ENCODE measurements around the gene CACUL1.
"Not testable (repeated sequence)": the region's sequence is repeated elsewhere in the genome, so short reads cannot be mapped to it uniquely, and the experiment has no call there.

The CACUL1 gene

DNA sequence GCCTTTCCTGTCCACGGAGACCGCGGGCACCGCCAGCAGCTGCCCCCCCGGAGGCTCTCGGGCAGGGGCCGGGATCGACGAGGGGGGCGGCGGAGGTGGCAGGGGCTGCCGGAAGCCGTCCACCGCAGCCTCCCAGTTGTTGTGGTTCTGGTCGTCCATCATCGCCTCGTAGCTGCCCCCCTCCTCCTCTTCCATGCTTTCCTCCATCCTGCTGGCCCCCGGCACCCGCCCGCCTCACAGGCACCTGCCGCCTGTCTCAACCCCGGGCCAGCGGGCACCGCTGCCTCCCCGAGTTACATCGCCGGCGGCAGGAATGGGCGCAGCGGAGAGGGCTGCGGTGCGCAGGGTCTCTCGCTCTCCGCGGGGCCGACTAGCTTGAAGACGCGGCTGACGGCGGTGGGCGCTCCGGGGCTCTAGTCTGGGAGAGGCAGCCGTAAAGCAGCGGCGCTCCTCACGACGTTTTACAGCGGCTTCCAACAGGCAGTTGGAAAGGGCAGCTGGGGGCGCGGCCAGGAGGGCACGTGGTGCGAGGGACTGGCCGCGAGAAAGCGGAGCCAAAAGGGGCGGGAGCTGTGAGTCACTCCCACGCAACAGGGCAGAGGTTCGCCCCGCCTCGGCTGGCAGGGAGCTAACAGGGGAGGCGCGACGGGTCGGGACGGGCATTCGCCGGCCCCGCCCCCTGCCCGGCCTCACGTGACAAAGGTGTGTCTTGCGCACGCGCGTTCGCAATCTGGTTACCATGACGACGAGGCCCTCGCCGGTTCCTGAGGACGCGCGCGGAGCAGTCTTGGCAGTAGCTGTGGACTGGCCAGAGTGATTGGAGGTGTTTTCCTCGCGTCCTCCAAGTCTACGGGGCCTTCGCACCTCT is at the start of gene CACUL1:
CACUL1 (minus strand) TSS at position 415 of the 868 bp plus-strand sequence; CDS start at position 207, 208 bp downstream.
- peak; percentile 100 for DNase-seq

- no peak for DNase-seq
These were observed 49.5 kb upstream of the CACUL1 start for GRCh38 chr10:118804262-118804773.

- DNase-seq, result no peak
These were observed 47.5 kb upstream of the CACUL1 start for GRCh38 chr10:118802126-118802793.

- DNase-seq, result peak; percentile 54
These were observed 46.1 kb upstream of the CACUL1 start for GRCh38 chr10:118800920-118801319.

DNA sequence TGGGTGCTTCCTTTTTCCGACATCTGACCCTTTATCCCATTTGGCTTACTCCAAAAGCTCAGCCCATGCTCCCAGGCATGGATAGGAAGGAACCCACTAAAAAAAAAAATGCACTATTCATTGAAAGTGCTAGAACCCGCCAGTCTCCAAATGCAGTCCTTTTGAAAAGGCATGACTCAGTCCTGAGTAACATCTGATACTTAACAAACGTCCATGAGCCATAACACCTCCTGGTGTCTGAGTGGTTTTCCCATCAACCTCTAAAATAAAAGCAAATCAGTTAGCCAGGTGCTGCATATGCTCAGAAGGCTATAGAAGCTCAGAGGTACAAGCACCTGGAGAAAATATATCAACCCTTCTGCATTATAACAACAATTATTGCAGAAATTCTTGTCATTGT is 45.0 kb upstream of the CACUL1 start:
- DNase-seq, result peak; percentile 40

GRCh38 chr10:118798231-118798662 is 43.5 kb upstream of the CACUL1 start:
- no peak for DNase-seq

- DNase-seq, result not testable (repeated sequence)
These were observed 40.2 kb upstream of the CACUL1 start for GRCh38 chr10:118794971-118795370.

DNA sequence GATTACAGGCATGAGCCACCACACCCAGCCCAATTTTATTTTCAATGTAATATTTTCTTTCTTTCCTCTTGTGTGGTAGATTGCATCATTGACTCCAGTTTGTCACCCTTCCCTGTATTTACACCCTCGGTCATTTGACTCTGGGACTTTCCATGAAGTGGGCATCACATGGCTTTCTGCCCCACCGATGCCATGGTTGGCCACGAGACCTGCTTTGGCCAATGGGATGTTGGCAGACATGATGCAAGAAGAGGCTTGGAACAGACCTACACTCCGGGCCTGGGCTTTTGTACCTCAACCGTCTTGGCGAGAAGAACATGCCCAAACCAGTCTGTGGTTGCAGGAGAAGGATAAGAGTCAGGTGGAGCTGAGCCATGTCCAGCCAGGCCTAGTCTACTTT is 38.8 kb upstream of the CACUL1 start:
- peak; percentile 99 for DNase-seq

DNA sequence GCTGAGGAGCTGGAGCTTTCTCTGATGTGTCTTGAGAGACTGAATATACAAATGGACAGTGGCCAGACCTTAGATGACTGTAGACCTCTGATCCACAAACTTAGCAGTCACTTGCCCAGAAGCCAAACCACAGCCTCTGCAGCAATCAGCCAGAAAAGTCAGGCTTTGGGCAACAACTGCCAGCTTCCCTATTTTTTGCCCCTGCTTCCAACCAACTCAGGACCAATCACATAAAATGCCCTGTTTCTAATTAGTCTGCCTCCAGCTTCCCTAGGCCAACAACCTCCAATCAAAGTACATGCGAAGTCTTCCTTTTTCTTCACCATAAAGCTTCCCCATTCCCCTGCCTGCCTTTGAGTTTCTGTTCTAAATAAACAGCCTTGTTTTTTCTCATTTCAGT is 37.8 kb upstream of the CACUL1 start:
- DNase-seq, result peak; percentile 97

DNA sequence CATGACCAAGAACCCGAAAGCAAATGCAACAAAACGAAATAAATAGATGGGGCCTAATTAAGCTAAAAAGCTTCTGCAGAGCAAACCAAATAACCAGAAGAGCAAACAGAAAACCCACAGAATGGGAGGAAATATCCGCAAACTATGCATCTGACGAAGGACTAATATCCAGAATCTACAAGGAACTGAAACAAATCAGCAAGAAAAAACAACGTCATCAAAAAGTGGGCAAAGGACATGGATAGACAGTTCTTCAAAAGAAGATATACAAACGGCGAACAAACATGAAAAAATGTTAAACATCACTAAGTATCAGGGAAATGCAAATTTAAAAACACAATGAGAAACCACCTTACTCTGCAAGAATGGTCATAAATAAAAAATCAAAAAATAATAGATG is 35.3 kb upstream of the CACUL1 start:
- DNase-seq, result peak; percentile 61

DNA sequence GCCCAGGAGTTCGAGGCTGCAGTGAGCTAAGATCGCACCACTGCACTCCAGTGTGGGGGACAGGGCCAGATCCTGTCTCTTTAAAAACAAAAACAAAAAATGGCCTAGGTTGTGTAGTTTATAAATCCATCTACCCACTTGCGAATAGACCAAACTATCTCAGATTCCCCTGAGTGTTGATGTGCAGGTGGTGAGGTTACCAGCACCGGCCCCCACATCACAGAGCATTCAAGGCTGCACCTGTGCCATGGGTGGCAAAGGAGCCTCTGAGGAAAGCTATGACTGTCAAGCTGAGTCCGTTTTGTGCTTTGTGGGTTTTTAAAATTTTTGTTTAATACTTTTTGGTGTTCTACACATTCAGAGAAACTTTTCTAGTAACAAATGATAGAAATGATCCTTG is 30.8 kb upstream of the CACUL1 start:
- no peak for DNase-seq

GRCh38 chr10:118783776-118784545 is 29.2 kb upstream of the CACUL1 start:
- peak; percentile 65 for DNase-seq

DNA sequence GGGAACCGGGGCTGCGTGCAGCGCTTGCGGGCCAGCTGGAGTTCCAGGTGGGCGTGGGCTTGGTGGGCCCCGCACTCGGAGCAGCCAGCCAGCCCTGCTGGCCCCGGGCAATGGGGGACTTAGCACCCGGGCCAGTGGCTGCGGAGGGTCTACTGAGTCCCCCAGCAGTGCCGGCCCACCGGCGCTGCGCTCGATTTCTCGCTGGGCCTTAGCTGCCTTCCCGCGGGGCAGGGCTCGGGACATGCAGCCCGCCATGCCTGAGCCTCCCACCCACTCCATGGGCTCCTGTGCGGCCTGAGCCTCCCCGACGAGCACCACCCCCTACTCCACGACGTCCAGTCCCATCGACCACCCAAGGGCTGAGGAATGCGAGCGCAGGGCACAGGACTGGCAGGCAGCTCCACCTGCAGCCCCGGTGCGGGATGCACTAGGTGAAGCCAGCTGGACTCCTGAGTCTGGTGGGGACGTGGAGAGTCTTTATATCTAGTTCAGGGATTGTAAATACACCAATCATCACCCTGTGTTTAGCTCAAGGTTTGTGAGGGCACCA is 28.2 kb upstream of the CACUL1 start:
- DNase-seq, result not testable (repeated sequence)

- no peak for DNase-seq
These were observed 26.8 kb upstream of the CACUL1 start for GRCh38 chr10:118781541-118781940.

DNA sequence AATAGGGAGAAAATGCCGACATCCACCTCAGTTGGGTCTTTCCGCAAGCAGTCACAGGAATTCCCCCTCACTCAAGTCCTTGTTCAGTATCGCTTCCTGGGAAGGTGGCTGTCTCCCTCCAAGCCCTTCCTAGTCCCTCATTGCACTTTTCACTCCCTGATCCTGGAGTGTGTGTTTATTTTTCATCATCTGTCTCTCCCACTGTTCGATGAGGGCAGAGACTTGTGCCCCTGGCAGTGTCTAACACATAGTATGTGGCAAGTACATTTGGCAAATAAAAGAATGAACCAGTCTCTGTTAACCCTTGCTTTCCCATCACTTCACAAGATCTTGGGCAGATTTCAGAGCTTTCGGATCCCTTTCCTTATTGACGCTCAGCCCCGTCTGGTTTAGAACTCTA is 24.0 kb upstream of the CACUL1 start:
- no peak for DNase-seq

GRCh38 chr10:118776960-118777359 is 22.2 kb upstream of the CACUL1 start:
- DNase-seq, result no peak

DNA sequence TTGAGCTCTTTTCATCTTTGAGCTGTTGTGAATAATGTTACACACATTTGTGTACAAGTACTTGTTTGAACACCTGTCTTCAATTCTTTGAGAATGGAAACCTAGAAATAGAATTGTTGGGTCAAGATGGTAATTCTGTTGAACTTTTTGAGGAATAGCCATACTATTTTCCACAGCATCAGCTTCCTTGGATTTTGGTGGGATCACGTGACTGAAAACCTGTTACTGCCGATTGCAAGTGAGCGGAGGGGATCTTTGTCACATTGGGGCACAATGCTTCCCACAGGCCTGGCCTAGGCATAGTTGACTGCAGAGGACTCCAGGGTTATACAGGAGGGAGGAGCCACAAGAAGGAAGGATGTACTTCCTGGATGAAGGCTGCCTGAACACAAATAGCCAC is 21.3 kb upstream of the CACUL1 start:
- DNase-seq, result no peak

DNA sequence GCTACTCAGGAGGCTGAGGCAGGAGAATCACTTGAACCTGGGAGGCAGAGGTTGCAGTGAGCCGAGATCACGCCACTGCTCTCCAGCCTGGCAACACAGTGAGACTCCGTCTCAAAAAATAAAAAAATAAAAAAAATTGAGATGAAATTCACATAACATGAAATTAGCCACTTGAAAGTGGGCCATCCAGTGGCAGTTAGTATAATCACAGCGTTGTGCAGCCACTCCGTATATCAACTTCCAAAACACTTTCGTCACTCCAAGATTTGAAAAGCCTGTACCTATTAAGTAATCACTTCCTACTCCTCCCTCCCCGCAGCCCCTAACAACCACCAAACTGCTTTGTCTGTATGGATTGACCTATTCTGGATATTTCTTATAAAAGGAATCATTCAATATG is 20.7 kb upstream of the CACUL1 start:
- DNase-seq, result no peak

DNA sequence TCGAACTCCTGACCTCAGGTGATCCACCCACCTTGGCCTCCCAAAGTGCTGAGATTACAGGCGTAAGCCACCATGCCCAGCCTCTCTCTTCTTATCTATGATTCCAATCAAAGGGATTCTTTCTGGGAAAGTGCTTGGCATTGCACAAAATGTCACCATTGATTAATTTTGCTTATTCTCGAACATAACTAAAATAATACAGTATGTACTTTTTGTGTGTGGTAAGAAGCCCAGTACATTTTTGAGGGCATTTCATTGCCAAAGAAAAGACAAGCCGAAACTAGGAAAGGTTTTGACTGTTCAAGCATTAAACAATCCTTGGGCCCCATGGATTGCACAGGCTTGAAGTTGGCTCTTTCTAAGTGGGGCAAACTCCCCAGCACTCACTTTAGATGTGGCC is 18.3 kb upstream of the CACUL1 start:
- DNase-seq, result no peak

- DNase-seq, result no peak
These were observed 17.2 kb upstream of the CACUL1 start for GRCh38 chr10:118771976-118772375.

GRCh38 chr10:118769898-118770600 is 15.3 kb upstream of the CACUL1 start:
- no peak for DNase-seq

All from inflammatory macrophage treated with lipopolysaccharide for 4 hours (primary cell).